NK-92 treated with Interleukin-12 subunit alpha and Interleukin-12 subunit beta, amount 100 ng/mL, for 24 hours (cell line): ENCODE data around the gene SLC38A4.
"Not testable (repeated sequence)": the region's sequence is repeated elsewhere in the genome, so short reads cannot be mapped to it uniquely, and the experiment has no call there.

Experiments
- DNase-seq: peaks from one replicate; lab custom pipeline; 2025; lab: John Stamatoyannopoulos, UW

The SLC38A4 gene, protein sequence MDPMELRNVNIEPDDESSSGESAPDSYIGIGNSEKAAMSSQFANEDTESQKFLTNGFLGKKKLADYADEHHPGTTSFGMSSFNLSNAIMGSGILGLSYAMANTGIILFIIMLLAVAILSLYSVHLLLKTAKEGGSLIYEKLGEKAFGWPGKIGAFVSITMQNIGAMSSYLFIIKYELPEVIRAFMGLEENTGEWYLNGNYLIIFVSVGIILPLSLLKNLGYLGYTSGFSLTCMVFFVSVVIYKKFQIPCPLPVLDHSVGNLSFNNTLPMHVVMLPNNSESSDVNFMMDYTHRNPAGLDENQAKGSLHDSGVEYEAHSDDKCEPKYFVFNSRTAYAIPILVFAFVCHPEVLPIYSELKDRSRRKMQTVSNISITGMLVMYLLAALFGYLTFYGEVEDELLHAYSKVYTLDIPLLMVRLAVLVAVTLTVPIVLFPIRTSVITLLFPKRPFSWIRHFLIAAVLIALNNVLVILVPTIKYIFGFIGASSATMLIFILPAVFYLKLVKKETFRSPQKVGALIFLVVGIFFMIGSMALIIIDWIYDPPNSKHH

DNA sequence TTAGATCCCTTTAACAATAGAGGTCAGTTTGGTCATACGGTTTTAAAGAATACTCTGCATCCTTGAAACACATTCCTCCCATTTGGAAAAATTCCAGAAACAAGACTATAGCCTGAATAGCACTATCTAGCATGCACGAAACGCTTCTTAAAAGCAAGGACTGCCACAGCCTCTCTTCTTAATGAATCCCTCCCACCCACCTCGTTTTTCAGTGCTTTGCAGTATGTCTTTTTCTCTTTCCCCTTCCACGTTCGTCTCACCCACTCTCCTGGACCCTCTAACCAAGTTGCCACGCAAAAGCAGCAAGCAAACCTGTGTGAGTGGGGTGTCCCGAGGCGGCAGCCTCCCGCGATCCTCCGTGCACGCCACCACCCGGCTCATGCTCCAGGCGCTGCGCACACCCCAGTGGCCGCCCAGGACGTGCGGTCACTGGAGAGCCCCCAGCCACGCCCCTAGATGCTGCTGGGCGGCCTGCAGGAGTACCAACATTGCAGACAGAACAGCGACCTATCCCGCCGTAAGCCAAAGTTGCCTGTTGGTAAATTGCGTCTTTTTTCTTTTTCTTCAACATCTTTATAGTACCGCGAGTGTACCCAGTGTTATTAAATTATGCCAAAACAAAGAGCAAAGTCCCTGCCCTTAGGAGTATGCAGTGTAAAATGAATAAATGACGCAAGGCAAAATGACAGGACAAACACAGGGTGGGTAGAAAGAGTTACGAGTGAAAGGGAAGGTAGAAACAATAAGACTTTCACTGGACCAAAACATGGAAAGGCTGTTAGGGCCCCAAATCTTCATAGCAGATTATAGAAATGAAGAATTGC is at the start of gene SLC38A4:
Gene SLC38A4 (minus strand): TSS at position 407 of the 824 bp plus-strand sequence. CDS start 32,926 bp downstream, outside the sequence.
- DNase-seq: no peak

DNA sequence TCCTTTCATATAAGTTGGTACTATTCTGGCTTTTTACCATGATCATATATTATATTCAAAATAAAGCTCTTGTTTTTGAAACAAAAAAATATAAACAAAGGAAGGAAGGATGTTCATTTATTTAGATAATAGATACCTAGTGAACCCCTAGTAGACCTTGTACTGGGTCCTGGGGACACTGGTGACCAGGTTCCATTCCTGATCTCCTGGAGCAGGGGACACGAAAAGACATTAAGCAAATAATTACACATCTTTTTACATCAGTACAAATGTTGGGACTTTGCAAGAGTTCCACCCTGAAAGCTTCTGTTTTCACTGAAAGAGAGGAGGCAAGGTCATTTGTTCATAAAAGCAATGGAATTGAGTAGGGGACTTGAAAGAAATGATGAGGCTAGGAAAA is 49.3 kb upstream of the SLC38A4 start:
- no peak for DNase-seq

DNA sequence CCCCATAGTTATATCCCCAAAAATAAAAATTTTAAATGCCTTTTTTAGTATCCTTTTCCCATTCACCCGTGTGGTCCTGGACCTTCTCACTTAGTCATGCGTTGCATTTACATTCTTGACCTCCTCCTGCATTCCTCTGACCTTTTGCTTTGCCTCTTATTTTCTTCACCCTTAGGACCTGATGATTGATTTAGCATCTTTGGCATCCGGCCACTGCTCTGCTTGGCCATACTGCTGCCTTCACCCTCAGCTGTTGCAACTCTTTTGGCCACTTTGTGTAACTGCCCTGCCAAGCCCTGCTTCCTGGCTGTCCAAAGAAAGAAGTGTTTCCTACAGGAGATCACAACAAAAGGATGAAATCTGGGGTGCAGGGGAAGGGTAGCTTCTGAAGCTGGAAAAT is 48.8 kb upstream of the SLC38A4 start:
- no peak for DNase-seq

GRCh38 chr12:46872135-46872534 is 46.3 kb upstream of the SLC38A4 start:
- no peak for DNase-seq

- DNase-seq: no peak
These were observed 39.5 kb upstream of the SLC38A4 start for GRCh38 chr12:46865311-46865710.

GRCh38 chr12:46858368-46858767 is 32.6 kb upstream of the SLC38A4 start:
- DNase-seq: no peak

- DNase-seq: no peak
These were observed 31.7 kb upstream of the SLC38A4 start for GRCh38 chr12:46857486-46857885.

GRCh38 chr12:46855760-46856159 is 30.0 kb upstream of the SLC38A4 start:
- no peak for DNase-seq

DNA sequence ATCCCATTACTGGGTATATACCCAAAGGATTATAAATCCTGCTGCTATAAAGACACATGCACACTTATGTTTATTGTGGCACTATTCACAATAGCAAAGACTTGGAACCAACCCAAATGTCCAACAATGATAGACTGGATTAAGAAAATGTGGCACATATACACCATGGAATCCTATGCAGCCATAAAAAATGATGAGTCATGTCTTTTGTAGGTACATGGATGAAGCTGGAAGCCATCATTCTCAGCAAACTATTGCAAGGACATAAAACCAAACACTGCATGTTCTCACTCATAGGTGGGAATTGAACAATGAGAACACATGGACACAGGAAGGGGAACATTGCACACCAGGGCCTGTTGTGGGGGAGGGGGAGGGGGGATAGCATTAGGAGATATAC is 28.4 kb upstream of the SLC38A4 start:
- not testable (repeated sequence) for DNase-seq

GRCh38 chr12:46848792-46849191 is 23.0 kb upstream of the SLC38A4 start:
- DNase-seq: not testable (repeated sequence)

- DNase-seq: no peak
These were observed 21.2 kb upstream of the SLC38A4 start for GRCh38 chr12:46847001-46847400.

DNA sequence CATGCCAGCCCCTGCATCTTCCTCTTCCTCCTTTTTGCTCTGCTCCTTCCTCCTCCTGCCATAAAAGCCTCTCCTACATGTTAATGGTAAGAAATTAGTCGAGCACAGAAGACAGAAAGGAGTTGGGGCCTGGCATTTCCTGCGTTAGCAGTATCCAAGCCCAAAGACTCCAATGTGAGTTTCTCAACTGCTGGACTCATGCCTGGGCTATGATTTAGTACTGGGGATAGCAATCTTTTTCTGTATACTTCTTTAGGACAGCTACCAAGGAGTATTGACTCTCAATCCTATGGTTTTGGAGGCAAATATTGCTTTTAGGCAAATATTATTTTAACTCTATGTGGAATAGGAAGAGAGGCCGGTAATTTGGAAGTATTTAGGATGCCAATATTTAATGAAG is 18.0 kb upstream of the SLC38A4 start:
- DNase-seq: no peak

DNA sequence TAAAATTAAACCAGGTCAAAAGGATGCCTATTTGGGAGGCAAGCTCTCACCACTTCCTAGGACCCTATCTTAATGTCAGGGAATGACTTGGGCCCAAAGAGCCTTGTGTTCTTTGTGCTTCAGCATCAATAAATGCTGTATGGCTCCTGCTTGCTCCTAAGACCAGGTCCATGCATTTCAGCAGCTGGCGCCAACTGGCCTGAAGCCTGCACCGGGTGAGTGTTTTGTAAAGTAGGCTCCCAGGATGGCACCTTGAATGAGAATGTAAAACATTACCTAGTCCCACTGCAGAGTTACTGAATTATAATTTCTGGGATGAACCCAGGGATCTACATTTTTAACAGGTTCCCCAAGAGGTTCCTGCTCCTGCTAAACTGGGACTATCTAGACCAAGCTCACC is 16.1 kb upstream of the SLC38A4 start:
- no peak for DNase-seq

- no peak for DNase-seq
These were observed 14.2 kb upstream of the SLC38A4 start for GRCh38 chr12:46839964-46840363.

DNA sequence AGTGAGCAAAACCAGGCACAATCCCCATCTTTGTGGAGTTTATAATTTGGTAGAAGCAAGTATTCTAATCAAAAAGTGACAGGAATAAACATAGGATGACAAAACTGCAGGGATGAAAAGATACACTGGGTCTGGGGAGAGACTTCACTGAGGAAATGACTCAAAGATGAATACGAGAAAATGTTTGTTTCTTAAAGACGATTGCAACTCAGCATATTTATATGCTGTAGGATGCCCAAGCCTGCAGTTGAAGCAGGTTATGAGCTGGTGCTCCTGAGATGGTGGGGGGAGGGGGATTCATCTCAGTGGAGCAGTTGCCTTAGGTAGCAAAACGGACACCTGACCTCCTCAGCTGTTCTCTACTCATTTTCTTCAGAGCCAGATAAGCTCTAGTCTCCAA is 13.4 kb upstream of the SLC38A4 start:
- DNase-seq: no peak

DNA sequence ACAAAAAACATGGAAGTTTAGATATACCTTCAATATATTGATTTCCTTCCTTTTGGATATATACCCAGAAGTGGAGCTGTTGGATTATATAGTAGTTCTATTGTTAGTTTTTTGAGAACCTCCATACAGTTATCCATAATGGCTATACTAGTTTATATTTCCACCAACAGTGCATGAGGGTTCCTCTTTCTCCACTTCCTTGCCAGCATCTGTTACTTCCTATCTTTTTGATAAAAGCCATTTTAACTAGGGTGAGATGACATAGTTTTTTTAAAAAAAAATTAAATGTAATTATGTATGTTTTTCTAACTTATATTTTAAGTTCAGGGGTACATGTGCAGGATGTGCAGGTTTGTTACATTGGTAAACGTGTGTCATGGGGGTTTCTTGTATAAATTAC is 10.0 kb upstream of the SLC38A4 start:
- DNase-seq: no peak

- DNase-seq: no peak
These were observed 6.4 kb upstream of the SLC38A4 start for GRCh38 chr12:46832130-46832704.

GRCh38 chr12:46831335-46832129 is 5.7 kb upstream of the SLC38A4 start:
- DNase-seq: no peak

DNA sequence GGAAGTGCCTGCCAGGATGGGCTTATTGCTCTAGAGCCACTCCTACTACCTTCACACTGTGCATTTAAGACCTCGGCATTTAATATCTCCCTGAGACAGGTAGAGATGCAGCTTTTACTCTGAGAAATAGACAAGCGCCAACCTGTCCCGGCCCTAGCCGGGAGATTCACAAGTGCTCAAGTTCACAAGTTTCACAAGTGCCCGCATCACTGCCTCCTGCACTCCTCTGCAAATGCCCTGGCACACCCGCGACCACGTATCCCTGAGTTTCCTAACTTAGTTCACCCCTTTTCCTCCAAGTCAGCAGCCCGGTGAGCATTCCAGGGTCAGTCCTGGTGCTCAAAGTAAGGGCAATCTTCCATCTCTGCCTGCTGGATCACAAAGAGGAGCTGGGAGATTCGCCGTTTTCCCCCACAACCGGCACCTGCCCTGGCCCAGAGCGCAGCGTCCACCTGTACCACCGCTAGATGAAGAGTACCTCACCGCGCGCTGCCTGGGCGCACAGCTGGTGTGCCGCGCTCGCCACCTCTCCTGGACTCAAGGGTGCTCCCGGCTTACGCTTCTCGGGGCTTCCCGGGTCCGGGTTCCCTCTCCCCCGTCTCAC is 5.0 kb upstream of the SLC38A4 start:
- DNase-seq: no peak

- DNase-seq: no peak
These were observed 1.1 kb downstream of the SLC38A4 start for GRCh38 chr12:46824709-46825108.

- DNase-seq: no peak
These were observed 7.2 kb downstream of the SLC38A4 start for GRCh38 chr12:46818642-46819041.
